Measurements from ENCODE around the gene EIF4E1B. TPM values are rescaled to one million over a fixed set of nuclear protein-coding genes. Genes with fewer than 3 reads are reported as not detected.

EIF4E1B gene
- total RNA-seq, 2 experiments from 2014 or later: not detected

- POLR2A ChIA-PET: no interaction called here
- Mint-ChIP-seq H3K4me1 (ENCODE audit: low read depth) (peaks cover 15% of the 10 kb centered on the region), H3K27ac (peak overlapping the region; percentile 62), H3K4me3 (peak overlapping the region; percentile 90), H3K36me3 (peaks cover 1% of the 10 kb centered on the region), H3K9me3 (no peaks in the 10 kb centered on the region), H3K27me3 (peaks cover 19% of the 10 kb centered on the region)
- CTCF ChIA-PET: interaction anchor here (1.0 to 2.3 kb wide), 3 partner anchors 37 to 193 kb away, joined by 3 to 6 read pairs (median 3); partner anchors contain the start of gene CLTB
- DNase-seq: peak; percentile 35
- intact Hi-C loops (cut with micrococcal nuclease): no loop called here
These were observed 21.3 kb upstream of the EIF4E1B start for GRCh38 chr5:176608937-176609723.

GRCh38 chr5:176609724-176610434 is 20.6 kb upstream of the EIF4E1B start, which contains the start of gene GPRIN1:
Gene GPRIN1 (minus strand): TSS chr5:176610156. CDS start chr5:176599834, 10,322 bp downstream.
- ChIA-PET CTCF (interaction anchor here (1.0 to 2.3 kb wide), 3 partner anchors 37 to 194 kb away, joined by 3 to 6 read pairs (median 3); partner anchors contain the start of gene CLTB), POLR2A (no interaction called here)
- peaks cover 1% of the 10 kb centered on the region for H3K36me3 Mint-ChIP-seq
- peaks cover 21% of the 10 kb centered on the region for H3K27me3 Mint-ChIP-seq
- no peaks in the 10 kb centered on the region for H3K9me3 Mint-ChIP-seq
- intact Hi-C loops (cut with micrococcal nuclease): no loop called here
- H3K4me3 Mint-ChIP-seq: peak within 1 kb of the TSS; percentile 90
- H3K4me1 Mint-ChIP-seq (ENCODE audit: low read depth): peaks cover 15% of the 10 kb centered on the region
- peak within 1 kb of the TSS; percentile 62 for H3K27ac Mint-ChIP-seq
- DNase-seq: peak; percentile 68

- Mint-ChIP-seq H3K36me3 (peaks cover 1% of the 10 kb centered on the region), H3K4me1 (ENCODE audit: low read depth) (peaks cover 15% of the 10 kb centered on the region), H3K27ac (no peak overlapping the region), H3K9me3 (no peaks in the 10 kb centered on the region), H3K4me3 (peak overlapping the region; percentile 63), H3K27me3 (peaks cover 24% of the 10 kb centered on the region)
- intact Hi-C loops (cut with micrococcal nuclease): no loop called here
- POLR2A ChIA-PET: no interaction called here
- CTCF ChIA-PET: no interaction called here
- no peak for DNase-seq
These were observed 20.1 kb upstream of the EIF4E1B start for GRCh38 chr5:176610435-176610773.

GRCh38 chr5:176611435-176611834 is 19.0 kb upstream of the EIF4E1B start:
- POLR2A ChIA-PET: interaction anchor here (0.6 kb wide), 1 partner anchor 428 kb away, joined by 4 read pairs; no protein-coding TSS in a partner anchor
- intact Hi-C loops (cut with micrococcal nuclease): no loop called here
- H3K9me3 Mint-ChIP-seq: no peaks in the 10 kb centered on the region
- H3K4me1 Mint-ChIP-seq (ENCODE audit: low read depth): peaks cover 15% of the 10 kb centered on the region
- peak overlapping the region; percentile 30 for H3K4me3 Mint-ChIP-seq
- CTCF ChIA-PET: interaction anchor here (0.7 kb wide), 1 partner anchor 897 kb away, joined by 3 read pairs; no protein-coding TSS in a partner anchor
- peaks cover 33% of the 10 kb centered on the region for H3K27me3 Mint-ChIP-seq
- H3K27ac Mint-ChIP-seq: no peak overlapping the region
- peaks cover 1% of the 10 kb centered on the region for H3K36me3 Mint-ChIP-seq
- peak; percentile 80 for DNase-seq

GRCh38 chr5:176612008-176612407 is 18.5 kb upstream of the EIF4E1B start:
- ChIA-PET POLR2A (no interaction called here), CTCF (no interaction called here)
- intact Hi-C loops (cut with micrococcal nuclease): no loop called here

GRCh38 chr5:176612855-176613254 is 17.6 kb upstream of the EIF4E1B start:
- CTCF ChIA-PET: no interaction called here
- POLR2A ChIA-PET: no interaction called here

More at GRCh38 chr5:176612008-176612407, 18.5 kb upstream of the EIF4E1B start:
- Mint-ChIP-seq H3K4me1 (ENCODE audit: low read depth) (peaks cover 15% of the 10 kb centered on the region), H3K36me3 (peaks cover 1% of the 10 kb centered on the region), H3K9me3 (no peaks in the 10 kb centered on the region), H3K27ac (no peak overlapping the region), H3K27me3 (peaks cover 39% of the 10 kb centered on the region), H3K4me3 (no peak overlapping the region)
- no peak for DNase-seq

GRCh38 chr5:176614805-176615478 is 15.5 kb upstream of the EIF4E1B start:
- Mint-ChIP-seq H3K27me3 (peaks cover 60% of the 10 kb centered on the region), H3K27ac (no peak overlapping the region), H3K4me1 (ENCODE audit: low read depth) (peaks cover 15% of the 10 kb centered on the region), H3K9me3 (no peaks in the 10 kb centered on the region), H3K36me3 (no peaks in the 10 kb centered on the region), H3K4me3 (no peak overlapping the region)
- ChIA-PET POLR2A (no interaction called here), CTCF (no interaction called here)
- DNase-seq: no peak
- intact Hi-C loops (cut with micrococcal nuclease): no loop called here

More at GRCh38 chr5:176612855-176613254, 17.6 kb upstream of the EIF4E1B start:
- Mint-ChIP-seq H3K9me3 (no peaks in the 10 kb centered on the region), H3K4me3 (no peak overlapping the region), H3K4me1 (ENCODE audit: low read depth) (peaks cover 15% of the 10 kb centered on the region), H3K36me3 (peaks cover 1% of the 10 kb centered on the region), H3K27ac (no peak overlapping the region), H3K27me3 (peaks cover 47% of the 10 kb centered on the region)
- DNase-seq: no peak
- intact Hi-C loops (cut with micrococcal nuclease): no loop called here

- peaks cover 17% of the 10 kb centered on the region for H3K4me1 Mint-ChIP-seq (ENCODE audit: low read depth)
- H3K36me3 Mint-ChIP-seq: no peaks in the 10 kb centered on the region
- no peak for DNase-seq
- ChIA-PET CTCF (no interaction called here), POLR2A (no interaction called here)
- no peaks in the 10 kb centered on the region for H3K9me3 Mint-ChIP-seq
- H3K27ac Mint-ChIP-seq: no peak overlapping the region
- H3K4me3 Mint-ChIP-seq: no peak overlapping the region
- intact Hi-C loops (cut with micrococcal nuclease): no loop called here
- H3K27me3 Mint-ChIP-seq: peaks cover 65% of the 10 kb centered on the region
These were observed 14.0 kb upstream of the EIF4E1B start for GRCh38 chr5:176616511-176616910.

- intact Hi-C loops (cut with micrococcal nuclease): loop anchor here (1.0 kb wide), 2 partner anchors 10 to 44 kb away; no protein-coding TSS in a partner anchor
- Mint-ChIP-seq H3K4me3 (no peak overlapping the region), H3K27ac (no peak overlapping the region), H3K27me3 (peaks cover 57% of the 10 kb centered on the region), H3K36me3 (no peaks in the 10 kb centered on the region), H3K9me3 (no peaks in the 10 kb centered on the region), H3K4me1 (ENCODE audit: low read depth) (peaks cover 16% of the 10 kb centered on the region)
- ChIA-PET CTCF (interaction anchor here (0.6 to 0.9 kb wide), 2 partner anchors 12 to 15 kb away, joined by 4 to 5 read pairs; partner anchors contain the start of genes EIF4E1B and SNCB), POLR2A (no interaction called here)
- no peak for DNase-seq
These were observed 11.7 kb upstream of the EIF4E1B start for GRCh38 chr5:176618783-176619182.

- intact Hi-C loops (cut with micrococcal nuclease): loop anchor here (1.0 kb wide), 2 partner anchors 9 to 45 kb away; no protein-coding TSS in a partner anchor
- Mint-ChIP-seq H3K4me3 (no peak overlapping the region), H3K36me3 (no peaks in the 10 kb centered on the region), H3K27ac (no peak overlapping the region), H3K4me1 (ENCODE audit: low read depth) (peaks cover 16% of the 10 kb centered on the region), H3K27me3 (peaks cover 59% of the 10 kb centered on the region), H3K9me3 (no peaks in the 10 kb centered on the region)
- peak; percentile 91 for DNase-seq
- ChIA-PET CTCF (interaction anchor here (0.9 kb wide), 1 partner anchor 11 kb away, joined by 5 read pairs; the partner anchor contains the start of genes EIF4E1B and SNCB), POLR2A (no interaction called here)
These were observed 11.3 kb upstream of the EIF4E1B start for GRCh38 chr5:176619203-176619568.

- Mint-ChIP-seq H3K4me1 (ENCODE audit: low read depth) (peaks cover 16% of the 10 kb centered on the region), H3K36me3 (no peaks in the 10 kb centered on the region), H3K9me3 (no peaks in the 10 kb centered on the region), H3K4me3 (peak overlapping the region; percentile 39), H3K27me3 (peaks cover 60% of the 10 kb centered on the region), H3K27ac (no peak overlapping the region)
- ChIA-PET POLR2A (no interaction called here), CTCF (no interaction called here)
- no peak for DNase-seq
- intact Hi-C loops (cut with micrococcal nuclease): loop anchor here (1.0 kb wide), 2 partner anchors 9 to 45 kb away; no protein-coding TSS in a partner anchor
These were observed 10.7 kb upstream of the EIF4E1B start for GRCh38 chr5:176619569-176620332.

Data from activated CD4-positive, alpha-beta memory T cell treated with anti-CD3 and anti-CD28 coated beads for 36 hours (primary cell).